ENCODE measurements around the gene RAPGEF5. TPM values are rescaled to one million over a fixed set of nuclear protein-coding genes. Genes with fewer than 3 reads are reported as not detected.
A peak's percentile ranks its signal among the peaks of the same experiment; 100 is the strongest.

RAPGEF5 gene
- total RNA-seq, 1 donor from 2014 or later = 5.8 TPM

- H3K4me3 ChIP-seq (ENCODE audit: low read depth, low read length) = peak overlapping the region; percentile 50
- H3K36me3 ChIP-seq (ENCODE audit: control insufficient read depth, insufficient read depth, low read length) = no peaks in the 10 kb centered on the region
- peak; percentile 85 for FAIRE-seq
- TF ChIP-seq CTCF (IDR thresholded peaks at IDR 0.05; ENCODE audit: insufficient read depth, low read length, severe bottlenecking) = no peak
- peak; percentile 99 for DNase-seq (ENCODE audit: low read depth)
- H3K27me3 ChIP-seq (ENCODE audit: control insufficient read depth, insufficient read depth, low read length) = no peaks in the 10 kb centered on the region
Observed at GRCh38 chr7:22357311-22358175, 589 bp upstream of the RAPGEF5 start.

GRCh38 chr7:22356010-22356691 lies 803 bp downstream of the RAPGEF5 start:
- Histone ChIP-seq H3K4me3 (ENCODE audit: low read depth, low read length) (peak overlapping the region; percentile 50), H3K36me3 (ENCODE audit: control insufficient read depth, insufficient read depth, low read length) (no peaks in the 10 kb centered on the region), H3K27me3 (ENCODE audit: control insufficient read depth, insufficient read depth, low read length) (no peaks in the 10 kb centered on the region)
- peak; percentile 15 for DNase-seq (ENCODE audit: low read depth)
- TF ChIP-seq CTCF (IDR thresholded peaks at IDR 0.05; ENCODE audit: insufficient read depth, low read length, severe bottlenecking) = no peak
- no peak for FAIRE-seq

- peak overlapping the region; percentile 50 for H3K4me3 ChIP-seq (ENCODE audit: low read depth, low read length)
- H3K27me3 ChIP-seq (ENCODE audit: control insufficient read depth, insufficient read depth, low read length) = no peaks in the 10 kb centered on the region
- FAIRE-seq = no peak
- H3K36me3 ChIP-seq (ENCODE audit: control insufficient read depth, insufficient read depth, low read length) = no peaks in the 10 kb centered on the region
- no peak for TF ChIP-seq CTCF (IDR thresholded peaks at IDR 0.05; ENCODE audit: insufficient read depth, low read length, severe bottlenecking)
- DNase-seq (ENCODE audit: low read depth) = no peak
Observed at GRCh38 chr7:22355620-22356009, 1.3 kb downstream of the RAPGEF5 start.

GRCh38 chr7:22354462-22354861 lies 2.5 kb downstream of the RAPGEF5 start:
- FAIRE-seq (no peak), DNase-seq (ENCODE audit: low read depth) (no peak)
- no peak for TF ChIP-seq CTCF (IDR thresholded peaks at IDR 0.05; ENCODE audit: insufficient read depth, low read length, severe bottlenecking)
- no peak overlapping the region for H3K4me3 ChIP-seq (ENCODE audit: low read depth, low read length)
- no peaks in the 10 kb centered on the region for H3K27me3 ChIP-seq (ENCODE audit: control insufficient read depth, insufficient read depth, low read length)
- H3K36me3 ChIP-seq (ENCODE audit: control insufficient read depth, insufficient read depth, low read length) = no peaks in the 10 kb centered on the region

GRCh38 chr7:22352887-22353286 lies 4.1 kb downstream of the RAPGEF5 start:
- Histone ChIP-seq H3K36me3 (ENCODE audit: control insufficient read depth, insufficient read depth, low read length) (no peaks in the 10 kb centered on the region), H3K27me3 (ENCODE audit: control insufficient read depth, insufficient read depth, low read length) (no peaks in the 10 kb centered on the region), H3K4me3 (ENCODE audit: low read depth, low read length) (no peak overlapping the region)
- DNase-seq (ENCODE audit: low read depth) (no peak), FAIRE-seq (no peak)
- no peak for TF ChIP-seq CTCF (IDR thresholded peaks at IDR 0.05; ENCODE audit: insufficient read depth, low read length, severe bottlenecking)

All from bronchial epithelial cell (primary cell).